Prostate gland (tissue), 2 donors: ENCODE data around the gene FREM2. TPM values are rescaled to one million over a fixed set of nuclear protein-coding genes. Genes with fewer than 3 reads are reported as not detected.

Experiments used
- DNase-seq: peaks from one replicate; pipeline ENCODE4 v3.0.0-alpha.2; 2019; ENCODE audit warnings: low spot score
- H3K27ac ChIP-seq, 2 donors: fragments of 200-600 bp; sonication (generic); 2 replicates each; pipeline ENCODE4 v1.5.1; 2017 to 2019
- H3K27me3 ChIP-seq: fragments of 200-600 bp; sonication (generic); replicated peaks from 2 replicates; pipeline ENCODE4 v1.5.1; 2019; ENCODE audit not compliant: insufficient read depth
- H3K36me3 ChIP-seq, 2 donors: fragments of 200-600 bp; sonication (generic); 1 replicate in 1 of 2; 2 replicates in 1 of 2; pipeline versions ENCODE4 v1.5.1 to v1.8.1; 2017 to 2019
- H3K4me1 ChIP-seq: fragments of 200-600 bp; sonication (generic); replicated peaks from 2 replicates; pipeline ENCODE4 v1.5.1; 2019
- H3K4me3 ChIP-seq, 2 donors: fragments of 200-600 bp; sonication (generic); 2 replicates each; pipeline ENCODE4 v1.5.1; 2017 to 2019
- H3K9me3 ChIP-seq: fragments of 200-600 bp; sonication (generic); 2 replicates; pipeline ENCODE4 v1.5.1; 2017
- POLR2A ChIP-seq: fragments of 450-650 bp; IDR thresholded peaks from one replicate; pipeline ENCODE4 v1.6.1; 2016; ENCODE audit warnings: antibody characterized with exemption, mild to moderate bottlenecking
- POLR2AphosphoS5 ChIP-seq: sonication (generic); formaldehyde crosslinking; IDR thresholded peaks from one replicate; pipeline ENCODE4 v1.6.1; 2017; ENCODE audit warnings: antibody characterized with exemption
- WGBS: methylation state at CpG from one replicate; pipeline ENCODE4 v1.1.5; 2018; 5-methylcytosine and 5-hydroxymethylcytosine counted together
- intact Hi-C: fragments of 100-400 bp; cut with DNase I; formaldehyde crosslinking; loops from one replicate; pipeline ENCODE4 v1.14.2; 2022
- total RNA-seq, 2 donors: library from RNA; depleted of rRNA; stranded (reverse); fragments of >200 nt; gene quantifications; one replicate each; pipeline ENCODE4 v1.1.0, GENCODE V29; 2016
- TF ChIP-seq, protein P1 (sequence below), 4 experiments: fragments of 200-600 bp in 2 of 4; fragments of 450-650 bp in 2 of 4; sonication (generic) in 2 of 4; IDR thresholded peaks; 1 replicate in 3 of 4; 2 replicates in 1 of 4; pipeline ENCODE4 v1.5.1; 2016 to 2019; ENCODE audit warnings: antibody characterized with exemption in 4 of 4, mild to moderate bottlenecking in 2 of 4, moderate library complexity in 2 of 4

FREM2 gene
- total RNA-seq, 2 donors from 2014 or later = 3.1 to 5.9 TPM

DNA sequence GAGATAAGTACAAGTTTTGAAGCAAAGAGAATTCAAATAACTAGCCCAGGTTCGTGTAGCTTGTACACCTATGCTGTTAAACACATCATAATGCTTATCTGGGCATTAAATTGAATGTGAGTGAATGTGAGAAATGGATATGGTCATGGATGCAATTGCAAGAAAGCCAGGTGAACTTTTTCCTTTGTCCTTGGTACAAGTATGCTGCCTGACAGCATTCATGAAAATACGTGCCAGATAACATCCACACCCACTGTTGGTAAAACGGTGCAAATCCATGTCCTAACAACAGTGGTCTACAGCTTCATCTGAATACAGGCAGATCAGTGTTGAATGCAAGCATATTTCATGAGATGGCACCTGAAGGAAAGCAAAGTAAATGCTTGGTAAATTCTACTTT, 181.5 kb downstream of the FREM2 start:
- Histone ChIP-seq H3K27me3 (no peaks in the 10 kb centered on the region), H3K9me3 (no peaks in the 10 kb centered on the region), H3K4me1 (no peaks in the 10 kb centered on the region), H3K27ac (no peak overlapping the region), H3K36me3 (no peaks in the 10 kb centered on the region), H3K4me3 (no peak overlapping the region)
- 62% methylated on average over 3 of the region's 3 CpGs for WGBS
- TF ChIP-seq POLR2A (no peak), POLR2AphosphoS5 (no peak)
- TF ChIP-seq, protein P1, sequence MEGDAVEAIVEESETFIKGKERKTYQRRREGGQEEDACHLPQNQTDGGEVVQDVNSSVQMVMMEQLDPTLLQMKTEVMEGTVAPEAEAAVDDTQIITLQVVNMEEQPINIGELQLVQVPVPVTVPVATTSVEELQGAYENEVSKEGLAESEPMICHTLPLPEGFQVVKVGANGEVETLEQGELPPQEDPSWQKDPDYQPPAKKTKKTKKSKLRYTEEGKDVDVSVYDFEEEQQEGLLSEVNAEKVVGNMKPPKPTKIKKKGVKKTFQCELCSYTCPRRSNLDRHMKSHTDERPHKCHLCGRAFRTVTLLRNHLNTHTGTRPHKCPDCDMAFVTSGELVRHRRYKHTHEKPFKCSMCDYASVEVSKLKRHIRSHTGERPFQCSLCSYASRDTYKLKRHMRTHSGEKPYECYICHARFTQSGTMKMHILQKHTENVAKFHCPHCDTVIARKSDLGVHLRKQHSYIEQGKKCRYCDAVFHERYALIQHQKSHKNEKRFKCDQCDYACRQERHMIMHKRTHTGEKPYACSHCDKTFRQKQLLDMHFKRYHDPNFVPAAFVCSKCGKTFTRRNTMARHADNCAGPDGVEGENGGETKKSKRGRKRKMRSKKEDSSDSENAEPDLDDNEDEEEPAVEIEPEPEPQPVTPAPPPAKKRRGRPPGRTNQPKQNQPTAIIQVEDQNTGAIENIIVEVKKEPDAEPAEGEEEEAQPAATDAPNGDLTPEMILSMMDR (IDR thresholded peaks at IDR 0.05) = no peak
- intact Hi-C loops = no loop called here
- no peak for DNase-seq

DNA sequence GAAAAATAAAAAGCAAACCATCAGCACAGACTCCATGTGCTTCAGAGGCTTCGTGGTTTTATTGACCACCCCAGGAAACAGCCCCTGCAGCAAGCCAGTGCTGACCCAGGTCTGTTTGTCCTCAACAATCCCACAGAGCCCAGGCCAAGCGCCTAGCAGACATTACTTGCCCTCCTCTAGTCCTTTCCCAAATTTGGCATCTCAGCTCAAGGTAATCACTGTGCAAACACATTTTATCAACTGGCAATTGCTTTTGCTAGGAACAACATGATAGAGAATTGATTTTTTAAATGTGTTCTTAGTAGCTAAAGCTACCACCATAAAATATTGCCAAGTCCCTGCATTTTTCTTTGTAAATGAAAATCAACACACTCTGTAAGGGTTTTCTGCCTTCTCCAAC, 182.0 kb downstream of the FREM2 start:
- 56% methylated on average over 2 of the region's 2 CpGs for WGBS
- intact Hi-C loops = no loop called here
- TF ChIP-seq POLR2AphosphoS5 = no peak
- TF ChIP-seq, protein P1 (IDR thresholded peaks at IDR 0.05) = no peak
- Histone ChIP-seq H3K27me3 (no peaks in the 10 kb centered on the region), H3K4me3 (no peak overlapping the region), H3K27ac (no peak overlapping the region), H3K9me3 (no peaks in the 10 kb centered on the region), H3K36me3 (no peaks in the 10 kb centered on the region), H3K4me1 (no peaks in the 10 kb centered on the region)
- DNase-seq = no peak

DNA sequence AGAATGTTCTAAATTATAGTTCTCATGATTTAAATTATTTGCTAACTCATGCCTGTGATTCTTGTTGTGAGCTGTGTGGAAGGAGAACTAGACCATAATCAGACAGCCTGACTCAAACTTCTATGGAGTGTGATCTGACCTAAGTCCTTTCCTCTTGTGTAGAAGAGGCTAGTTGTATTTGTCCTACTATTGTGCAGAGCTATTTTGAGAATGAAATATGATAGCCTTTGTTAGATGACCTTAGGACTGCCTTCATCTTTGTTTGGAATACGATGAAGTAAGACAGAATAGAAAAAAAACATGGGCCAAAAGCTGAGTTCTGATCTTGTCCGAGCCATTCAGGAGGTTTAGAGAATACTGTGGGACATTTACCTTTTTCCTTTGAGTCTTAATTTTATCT, 184.4 kb downstream of the FREM2 start:
- TF ChIP-seq, protein P1 (IDR thresholded peaks at IDR 0.05) = no peak
- TF ChIP-seq POLR2AphosphoS5 (no peak), POLR2A (no peak)
- WGBS = 73% methylated on average over 2 of the region's 2 CpGs
- Histone ChIP-seq H3K4me3 (no peak overlapping the region), H3K36me3 (no peaks in the 10 kb centered on the region), H3K4me1 (no peaks in the 10 kb centered on the region), H3K27me3 (no peaks in the 10 kb centered on the region), H3K27ac (no peak overlapping the region), H3K9me3 (no peaks in the 10 kb centered on the region)
- DNase-seq = no peak
- intact Hi-C loops = no loop called here

DNA sequence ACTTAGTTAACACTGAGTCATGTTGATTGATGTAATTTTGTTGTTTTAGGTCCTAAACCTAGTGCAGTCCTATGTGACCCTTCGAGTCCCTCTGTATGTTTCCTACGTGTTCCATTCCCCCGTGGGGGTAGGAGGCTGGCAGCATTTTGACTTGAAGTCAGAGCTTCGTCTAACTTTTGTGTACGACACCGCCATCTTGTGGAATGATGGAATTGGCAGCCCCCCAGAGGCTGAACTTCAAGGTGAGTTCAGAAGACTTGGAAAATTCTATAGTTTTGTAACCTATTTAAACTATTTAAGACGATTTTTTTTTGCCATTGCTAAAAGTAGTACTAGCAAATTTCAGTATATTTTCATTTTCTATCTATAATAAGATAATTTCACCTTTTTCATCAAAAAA, 185.8 kb downstream of the FREM2 start:
- H3K4me1 ChIP-seq = no peaks in the 10 kb centered on the region
- 53% methylated on average over 7 of the region's 7 CpGs for WGBS
- H3K36me3 ChIP-seq = no peaks in the 10 kb centered on the region
- H3K4me3 ChIP-seq = no peak overlapping the region
- H3K27me3 ChIP-seq = no peaks in the 10 kb centered on the region
- TF ChIP-seq, protein P1 (IDR thresholded peaks at IDR 0.05) = no peak
- TF ChIP-seq POLR2AphosphoS5 (no peak), POLR2A (no peak)
- no peak overlapping the region for H3K27ac ChIP-seq
- intact Hi-C loops = loop anchor here (2.0 kb wide), 1 partner anchor 186 kb away; the partner anchor contains the start of gene FREM2
- H3K9me3 ChIP-seq = no peaks in the 10 kb centered on the region
- no peak for DNase-seq

DNA sequence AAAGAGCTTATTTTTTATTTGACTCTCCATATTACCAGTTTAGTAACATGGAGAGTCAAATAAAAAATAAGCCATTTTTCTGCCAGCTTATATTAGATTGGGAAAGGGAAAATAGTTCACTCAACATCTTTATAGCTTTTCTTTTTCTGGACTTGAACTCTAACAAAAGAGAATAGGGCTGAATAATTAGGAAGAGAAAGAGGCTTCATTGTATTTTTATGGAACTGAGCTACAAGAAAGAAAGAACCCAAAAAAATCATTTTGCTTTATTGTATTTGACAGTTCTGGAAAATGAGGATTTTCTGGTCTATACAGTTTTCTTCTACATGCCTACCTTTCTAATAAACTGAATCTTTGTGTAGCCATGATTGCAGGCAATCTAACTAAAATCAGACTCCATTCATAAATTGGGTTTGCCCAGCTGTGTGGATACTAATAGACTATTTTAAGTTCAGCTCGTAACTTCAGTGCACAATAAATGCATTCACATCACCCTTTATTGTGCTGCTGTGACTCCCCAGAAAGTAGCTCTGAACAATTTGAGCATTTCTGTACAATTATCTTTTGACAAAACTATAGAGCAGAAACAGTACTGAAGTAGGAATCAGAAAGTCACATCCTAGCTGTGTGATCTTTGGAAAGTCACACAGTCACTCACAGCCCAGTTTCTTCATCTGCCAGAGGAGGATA, 188.5 kb downstream of the FREM2 start:
- intact Hi-C loops = no loop called here
- H3K36me3 ChIP-seq = no peaks in the 10 kb centered on the region
- DNase-seq = no peak
- no peaks in the 10 kb centered on the region for H3K27me3 ChIP-seq
- no peak overlapping the region for H3K27ac ChIP-seq
- no peak overlapping the region for H3K4me3 ChIP-seq
- no peaks in the 10 kb centered on the region for H3K4me1 ChIP-seq
- 54% methylated on average over 1 of the region's 1 CpG for WGBS
- no peak for TF ChIP-seq POLR2A
- TF ChIP-seq, protein P1 (IDR thresholded peaks at IDR 0.05) = no peak
- no peak for TF ChIP-seq POLR2AphosphoS5
- no peaks in the 10 kb centered on the region for H3K9me3 ChIP-seq
